Stimulated activated CD8-positive, alpha-beta memory T cell treated with anti-CD3 and anti-CD28 coated beads, Interleukin-2, amount 100 ng/mL, for 1 hour (primary cell): ENCODE data around the gene CCND1.

Source experiments
- DNase-seq, 2 donors: peaks; one replicate each; pipeline ENCODE4 v3.0.0-alpha.2; 2020; ENCODE audit warnings: low read depth in 2 of 2

The CCND1 gene

DNA sequence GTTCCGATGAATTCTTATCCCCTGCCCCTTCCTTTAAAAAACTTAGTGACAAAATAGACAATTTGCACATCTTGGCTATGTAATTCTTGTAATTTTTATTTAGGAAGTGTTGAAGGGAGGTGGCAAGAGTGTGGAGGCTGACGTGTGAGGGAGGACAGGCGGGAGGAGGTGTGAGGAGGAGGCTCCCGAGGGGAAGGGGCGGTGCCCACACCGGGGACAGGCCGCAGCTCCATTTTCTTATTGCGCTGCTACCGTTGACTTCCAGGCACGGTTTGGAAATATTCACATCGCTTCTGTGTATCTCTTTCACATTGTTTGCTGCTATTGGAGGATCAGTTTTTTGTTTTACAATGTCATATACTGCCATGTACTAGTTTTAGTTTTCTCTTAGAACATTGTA lies 12.0 kb downstream of the CCND1 start:
- no peak for DNase-seq

DNA sequence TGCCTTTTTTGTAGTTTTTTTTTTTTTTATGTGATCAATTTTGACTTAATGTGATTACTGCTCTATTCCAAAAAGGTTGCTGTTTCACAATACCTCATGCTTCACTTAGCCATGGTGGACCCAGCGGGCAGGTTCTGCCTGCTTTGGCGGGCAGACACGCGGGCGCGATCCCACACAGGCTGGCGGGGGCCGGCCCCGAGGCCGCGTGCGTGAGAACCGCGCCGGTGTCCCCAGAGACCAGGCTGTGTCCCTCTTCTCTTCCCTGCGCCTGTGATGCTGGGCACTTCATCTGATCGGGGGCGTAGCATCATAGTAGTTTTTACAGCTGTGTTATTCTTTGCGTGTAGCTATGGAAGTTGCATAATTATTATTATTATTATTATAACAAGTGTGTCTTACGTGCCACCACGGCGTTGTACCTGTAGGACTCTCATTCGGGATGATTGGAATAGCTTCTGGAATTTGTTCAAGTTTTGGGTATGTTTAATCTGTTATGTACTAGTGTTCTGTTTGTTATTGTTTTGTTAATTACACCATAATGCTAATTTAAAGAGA lies 12.5 kb downstream of the CCND1 start:
- DNase-seq = no peak

DNA sequence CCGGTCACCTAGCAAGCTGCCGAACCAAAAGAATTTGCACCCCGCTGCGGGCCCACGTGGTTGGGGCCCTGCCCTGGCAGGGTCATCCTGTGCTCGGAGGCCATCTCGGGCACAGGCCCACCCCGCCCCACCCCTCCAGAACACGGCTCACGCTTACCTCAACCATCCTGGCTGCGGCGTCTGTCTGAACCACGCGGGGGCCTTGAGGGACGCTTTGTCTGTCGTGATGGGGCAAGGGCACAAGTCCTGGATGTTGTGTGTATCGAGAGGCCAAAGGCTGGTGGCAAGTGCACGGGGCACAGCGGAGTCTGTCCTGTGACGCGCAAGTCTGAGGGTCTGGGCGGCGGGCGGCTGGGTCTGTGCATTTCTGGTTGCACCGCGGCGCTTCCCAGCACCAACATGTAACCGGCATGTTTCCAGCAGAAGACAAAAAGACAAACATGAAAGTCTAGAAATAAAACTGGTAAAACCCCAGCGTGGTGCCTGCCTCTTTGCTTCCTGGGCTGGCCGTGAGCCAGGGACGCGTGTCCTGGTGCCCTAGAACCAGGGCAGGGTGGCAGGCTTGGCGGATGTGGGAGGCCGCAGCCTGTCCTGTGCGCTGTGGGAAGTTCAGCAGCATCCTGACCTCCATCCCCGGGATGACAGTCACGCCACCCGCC lies 13.2 kb downstream of the CCND1 start:
- no peak for DNase-seq

DNA sequence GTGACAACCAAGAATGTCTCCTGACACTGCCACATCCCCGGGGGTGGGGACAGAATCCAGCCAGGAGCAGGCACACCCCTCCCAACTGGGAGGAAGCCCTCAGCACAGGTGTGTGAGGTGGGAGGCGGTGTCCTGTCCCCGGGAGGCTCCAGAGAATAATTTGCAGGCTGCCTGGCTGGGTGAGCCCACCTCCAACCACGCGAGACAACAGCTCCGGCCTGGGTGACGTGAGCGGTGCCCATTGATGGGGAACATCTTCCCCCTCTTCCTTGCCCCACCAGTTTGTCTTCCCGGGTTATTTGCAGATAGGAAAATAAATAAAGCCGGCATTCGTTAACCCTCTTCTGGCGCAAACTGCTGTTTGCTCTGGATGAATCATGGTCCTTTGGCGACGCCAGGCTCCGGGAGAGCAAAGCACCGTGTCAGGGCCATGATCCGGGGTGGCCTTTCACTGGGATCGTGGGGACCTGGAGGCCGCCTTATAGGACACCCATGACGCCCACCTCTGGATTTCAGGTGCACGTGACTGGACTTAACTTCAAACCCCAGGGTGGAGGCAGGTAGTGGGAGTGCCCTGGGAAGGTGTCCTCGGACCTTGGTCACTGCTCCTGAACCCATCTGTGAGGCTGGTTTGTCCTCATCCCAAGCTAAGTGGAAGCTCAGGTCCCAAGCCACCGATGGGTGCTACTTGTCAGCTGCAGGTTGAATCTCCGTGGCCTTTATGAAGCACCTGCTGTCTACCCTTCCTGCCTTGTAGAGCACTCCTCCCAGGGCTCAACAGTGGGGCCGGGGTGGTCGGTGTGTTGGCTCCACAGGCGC lies 13.9 kb downstream of the CCND1 start:
- no peak for DNase-seq

DNA sequence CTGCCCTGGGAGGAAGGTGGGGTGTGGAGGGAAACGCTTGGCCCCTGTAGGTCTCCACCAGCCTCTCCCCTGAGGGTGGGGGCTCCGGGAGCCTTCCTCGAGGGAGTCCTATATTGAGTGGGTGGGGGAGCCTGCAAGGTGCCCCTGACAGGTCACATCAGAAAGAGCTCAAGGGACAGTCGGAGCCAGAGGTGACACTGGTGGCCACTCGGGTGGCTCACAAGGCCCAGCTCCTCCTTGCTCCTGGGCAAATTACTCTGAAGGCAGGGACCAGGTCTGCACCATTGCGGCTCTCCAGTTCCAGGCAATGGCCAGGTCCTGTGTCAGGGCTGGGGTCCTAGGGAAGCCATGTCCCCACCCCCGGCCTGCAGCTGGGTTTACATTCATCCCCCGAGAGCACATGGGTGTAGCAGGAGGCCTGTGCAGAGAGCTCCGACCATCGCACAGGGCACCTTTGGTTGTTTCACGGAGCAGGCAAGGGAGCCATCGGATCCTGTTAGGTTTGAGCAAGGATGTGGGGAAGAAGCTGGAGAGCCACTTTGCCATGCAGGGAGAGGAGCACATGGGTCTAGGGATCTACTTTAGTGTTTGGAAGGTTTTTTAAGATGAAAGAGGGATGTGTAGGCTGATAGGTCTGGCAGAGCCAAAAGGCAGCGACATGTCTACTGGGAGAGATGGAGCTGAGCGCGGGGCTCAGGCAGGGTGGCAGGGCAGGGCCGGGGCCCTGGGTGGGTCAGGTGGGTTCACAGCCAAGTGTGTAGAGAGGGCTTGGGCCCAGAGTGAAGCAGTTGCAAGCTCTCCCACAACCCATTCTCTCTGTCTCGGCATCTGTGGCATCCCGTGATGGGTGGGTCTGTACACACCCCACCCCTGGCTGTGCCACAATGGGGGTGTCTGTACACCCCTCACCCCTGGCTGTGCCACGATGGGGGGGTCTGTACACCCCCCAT lies 14.8 kb downstream of the CCND1 start:
- DNase-seq = no peak

DNA sequence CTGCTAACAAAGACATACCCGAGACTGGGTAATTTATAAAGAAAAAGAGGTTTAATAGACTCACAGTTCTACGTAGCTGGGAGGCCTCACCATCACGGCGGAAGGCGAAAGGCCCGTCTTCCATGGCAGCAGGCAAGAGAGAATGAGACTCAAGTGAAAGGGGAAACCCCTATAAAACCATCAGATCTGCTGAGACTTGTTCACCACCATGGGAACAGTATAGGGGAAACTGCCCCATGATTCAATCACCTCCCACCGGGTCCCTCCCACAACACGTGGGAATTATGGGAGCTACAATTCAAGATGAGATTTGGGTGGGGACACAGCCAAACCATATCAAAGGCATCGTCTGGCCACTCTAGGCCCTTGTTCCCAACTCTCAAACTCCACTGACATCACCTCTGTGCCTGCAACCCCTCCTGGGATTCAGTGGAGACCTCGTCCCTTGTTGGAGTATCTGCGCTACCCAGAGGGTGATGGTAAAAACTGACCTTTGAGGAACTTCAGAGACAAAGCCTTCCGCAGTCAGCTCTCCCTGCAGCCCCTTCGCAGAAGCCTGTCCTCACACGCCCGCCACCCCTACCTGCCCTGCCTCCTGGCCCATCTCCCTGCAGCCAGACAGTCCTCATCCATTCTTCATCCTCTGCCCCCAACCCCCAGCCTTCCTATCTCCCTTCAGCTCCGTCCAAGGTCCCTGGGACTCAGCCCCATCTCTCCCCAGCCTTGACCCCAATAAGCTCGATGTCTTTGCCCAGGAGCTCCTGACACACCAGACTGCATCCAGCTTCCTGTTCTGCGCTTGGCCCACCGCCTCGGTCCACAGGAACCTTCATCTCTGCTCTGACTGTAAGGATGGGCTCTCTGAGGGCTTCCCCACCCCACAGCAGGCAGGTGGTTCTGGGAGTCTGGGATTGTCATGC lies 15.8 kb downstream of the CCND1 start:
- DNase-seq = no peak

DNA sequence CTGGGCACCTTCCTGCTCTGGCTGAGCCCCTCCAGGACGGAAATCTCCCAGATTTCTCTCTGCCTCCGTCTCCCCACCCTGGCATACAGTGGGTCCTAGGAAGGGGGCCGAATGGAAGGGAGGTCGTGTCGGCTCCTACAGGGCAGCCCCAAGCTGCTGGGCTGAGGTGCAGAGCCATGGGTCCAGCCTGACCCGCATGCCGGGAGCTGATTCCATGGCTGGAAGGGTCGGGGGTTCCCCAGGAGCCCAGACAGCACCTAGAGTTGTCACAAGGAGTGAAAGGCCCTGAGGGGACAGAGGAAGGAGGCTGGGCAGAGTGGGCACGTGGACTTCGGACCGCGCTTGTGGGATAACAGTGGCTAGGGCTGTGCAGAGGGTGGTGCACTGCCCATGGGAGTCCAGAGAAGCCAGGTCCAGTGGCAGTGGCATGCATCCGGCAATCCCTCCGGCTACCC lies 16.5 kb downstream of the CCND1 start:
- no peak for DNase-seq

DNA sequence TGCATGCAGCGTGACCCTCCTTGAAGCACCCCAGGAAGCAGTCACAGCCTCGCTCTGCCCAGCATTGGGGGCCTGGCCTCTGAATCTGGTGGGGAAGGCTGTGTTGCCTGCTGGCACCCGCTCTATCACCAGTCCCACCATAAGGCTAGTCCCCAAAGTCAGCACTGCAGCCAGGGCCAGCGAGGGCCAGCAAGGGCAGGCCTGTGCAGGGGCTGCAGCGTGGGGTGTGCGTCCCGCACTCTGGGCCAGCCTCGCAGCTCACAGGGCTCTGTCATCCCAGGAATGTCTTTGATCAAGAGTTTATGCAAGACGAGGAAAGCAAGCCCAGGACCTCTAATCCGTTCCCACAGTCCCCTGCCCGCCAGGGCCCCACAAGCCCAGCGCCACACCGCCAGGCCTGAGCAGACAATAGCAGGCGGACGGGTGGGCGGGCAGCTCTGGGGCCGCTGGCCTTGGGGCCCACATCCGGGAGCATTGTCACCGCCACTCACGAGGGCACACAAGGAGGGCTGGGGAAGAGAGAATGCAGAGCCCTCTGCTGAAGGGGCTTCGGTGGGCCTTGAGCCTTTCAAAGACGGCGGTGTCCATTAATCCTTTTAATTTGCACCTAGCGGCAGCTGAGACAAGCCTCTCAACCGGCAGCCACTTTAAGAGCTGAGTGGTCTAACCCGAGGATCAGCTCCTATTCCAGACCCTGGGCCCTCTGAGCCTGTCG lies 17.1 kb downstream of the CCND1 start:
- no peak for DNase-seq

DNA sequence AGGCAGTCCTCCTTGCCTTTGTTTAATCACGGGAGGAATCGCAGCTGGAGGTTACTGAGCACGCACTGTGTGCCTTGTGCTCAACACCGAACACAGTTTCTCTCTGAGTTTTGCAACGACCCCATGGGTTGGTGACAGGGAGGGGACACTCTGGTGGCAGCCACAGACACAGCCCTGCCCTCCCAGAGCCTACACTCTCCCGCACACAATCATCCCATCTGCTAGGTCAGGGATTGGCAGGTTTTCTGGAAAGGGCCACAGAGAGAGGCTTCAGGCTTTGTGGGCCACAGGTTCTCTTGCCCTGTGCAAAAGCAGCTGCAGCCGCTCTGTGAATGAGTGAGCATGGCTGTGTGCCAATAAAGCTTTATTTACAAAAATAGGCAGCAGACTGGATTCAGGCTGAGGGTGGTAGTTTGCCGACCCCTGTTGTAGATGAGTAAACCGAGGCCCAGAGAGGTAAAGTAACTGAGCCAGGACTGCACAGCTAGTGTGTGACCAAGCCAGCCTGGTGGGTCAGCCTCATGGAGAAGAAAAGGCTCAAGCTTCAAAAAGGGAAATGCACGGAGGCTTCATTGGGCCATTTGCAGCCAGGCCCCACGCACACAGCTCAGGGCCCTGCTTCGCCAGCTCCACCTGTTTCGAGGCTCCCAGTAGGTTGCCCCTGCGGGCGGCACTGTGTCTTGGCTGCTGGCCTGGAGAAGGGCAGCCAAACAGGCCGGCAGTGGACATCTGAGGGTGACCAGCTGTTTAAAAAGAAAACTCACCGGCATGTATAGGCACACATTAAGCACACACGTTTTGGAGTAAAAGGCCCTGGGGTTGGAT lies 17.9 kb downstream of the CCND1 start:
- DNase-seq = no peak

DNA sequence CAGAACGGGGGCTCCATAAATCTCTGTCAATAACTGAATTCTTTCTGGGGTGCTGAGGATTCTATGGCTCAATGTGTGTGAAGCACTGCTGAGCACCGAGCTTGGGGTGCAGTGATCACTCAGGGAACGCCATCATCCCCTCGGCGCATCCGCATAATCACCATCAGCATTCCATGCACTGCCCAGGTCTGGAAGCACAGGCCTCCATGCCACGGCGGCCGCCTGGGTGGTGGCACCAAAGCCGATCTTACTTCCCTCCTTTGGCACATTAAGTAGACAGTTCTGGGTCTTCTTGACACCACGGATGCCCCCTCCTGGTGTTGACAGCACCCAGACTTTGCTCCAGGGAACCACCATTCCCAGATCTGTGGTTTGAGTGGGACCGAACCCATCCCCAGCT lies 18.6 kb downstream of the CCND1 start:
- no peak for DNase-seq

DNA sequence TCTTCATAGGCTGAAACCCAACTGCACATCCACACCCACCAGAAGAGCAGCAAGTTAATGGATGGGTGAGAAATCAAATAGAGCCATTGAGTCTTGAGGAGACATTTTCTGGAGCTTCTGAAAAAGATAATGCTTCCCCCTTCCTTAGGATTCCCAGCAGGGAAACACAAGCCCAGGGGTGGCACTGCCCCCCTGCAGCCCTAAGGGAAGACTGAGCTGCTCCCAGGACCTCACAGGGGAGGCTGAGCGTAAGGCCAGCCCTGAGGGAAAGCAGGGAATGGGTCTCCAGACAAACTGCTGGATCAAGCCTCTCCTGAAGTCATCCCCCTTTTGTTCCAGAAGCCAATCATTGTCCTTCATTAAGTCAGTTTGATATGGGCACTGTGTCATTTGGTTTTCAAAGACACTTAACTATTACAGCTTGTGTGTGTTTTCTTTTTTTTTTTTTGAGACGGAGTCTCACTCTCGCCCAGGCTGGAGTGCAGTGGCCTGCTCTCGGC lies 19.1 kb downstream of the CCND1 start:
- DNase-seq = no peak

DNA sequence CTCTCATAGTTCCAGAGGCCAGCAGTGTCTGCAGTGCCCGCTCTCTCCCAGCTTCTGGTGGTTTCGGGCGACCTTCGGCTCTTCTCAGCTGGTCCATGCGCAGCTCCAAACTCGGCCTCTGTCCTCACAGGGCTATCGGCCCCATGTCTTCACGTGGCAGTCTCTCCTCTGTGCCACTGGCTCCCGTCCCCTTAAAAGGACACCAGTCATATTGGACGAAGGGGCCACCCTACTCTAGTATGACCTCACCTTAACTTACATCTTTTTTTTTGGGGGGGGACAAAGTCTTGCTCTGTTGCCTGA lies 20.4 kb downstream of the CCND1 start:
- DNase-seq = no peak

DNA sequence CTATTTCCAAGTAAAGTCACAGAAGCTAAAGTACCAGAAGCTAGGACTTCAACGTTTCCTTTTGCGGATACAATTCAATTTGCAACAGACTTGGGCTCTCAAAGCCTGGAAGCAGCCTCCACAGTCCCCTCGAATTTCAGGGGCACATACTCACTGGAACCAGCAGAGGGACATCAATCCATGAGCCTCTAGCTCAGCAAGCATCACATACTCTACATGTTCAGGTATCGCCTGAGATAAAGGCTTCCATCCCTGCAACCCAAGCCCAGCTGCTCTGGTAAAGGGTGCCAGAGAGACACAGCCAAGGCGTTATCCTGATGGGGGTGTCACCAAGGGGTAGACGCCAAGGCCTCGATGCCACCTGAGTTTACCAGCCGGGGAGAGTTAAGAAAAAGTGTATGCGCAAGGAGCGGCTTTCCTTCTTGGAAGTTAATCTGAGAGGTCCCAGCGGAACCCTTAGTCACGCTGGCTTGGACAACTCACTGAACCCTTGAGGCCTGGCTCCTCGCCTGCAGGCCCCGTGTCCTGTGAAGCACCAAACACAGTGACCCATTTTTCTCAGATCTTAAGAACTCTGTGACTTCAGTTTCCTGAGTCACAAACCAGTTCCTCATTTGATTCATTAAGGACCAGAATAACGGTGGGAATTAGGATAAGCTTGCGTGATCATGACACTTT lies 21.2 kb downstream of the CCND1 start:
- no peak for DNase-seq

DNA sequence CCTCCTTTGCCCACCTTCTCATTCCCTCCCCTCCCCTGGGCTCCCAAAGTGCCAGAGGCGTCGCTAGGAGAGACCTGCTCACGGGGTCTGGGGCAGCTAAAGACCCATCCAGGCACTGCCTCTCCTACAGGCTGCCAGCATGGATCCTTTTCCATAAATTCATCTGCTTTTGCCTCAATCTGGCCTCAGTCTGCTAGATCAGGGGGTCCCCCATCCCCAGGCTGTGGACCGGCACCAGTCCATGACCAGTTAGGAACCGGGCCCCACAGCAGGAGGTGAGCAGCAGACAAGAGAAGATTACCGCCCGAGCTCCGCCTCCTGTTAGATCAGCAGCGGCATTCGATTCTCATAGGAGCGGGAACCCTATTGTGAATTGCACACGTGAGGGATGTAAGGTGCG lies 21.9 kb downstream of the CCND1 start:
- DNase-seq = no peak

DNA sequence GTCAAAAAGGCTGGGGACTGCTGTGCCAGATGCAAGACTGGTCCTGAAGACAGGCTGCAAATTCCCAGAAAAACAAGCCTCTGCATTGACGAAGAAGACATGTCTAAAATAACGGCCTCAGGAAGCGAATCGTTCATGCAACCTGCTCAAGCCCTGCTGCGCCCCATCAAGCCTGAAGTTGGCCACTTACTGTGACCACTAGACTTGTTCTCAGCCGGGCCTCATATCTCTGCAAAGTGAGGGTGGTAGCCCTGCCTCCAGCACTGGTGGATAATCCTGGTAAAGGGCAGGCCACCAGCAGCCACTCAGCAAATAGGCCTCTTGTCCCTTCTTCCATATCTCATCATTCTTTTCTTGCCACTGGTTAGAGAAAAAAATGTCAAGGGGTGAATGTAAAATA lies 22.4 kb downstream of the CCND1 start:
- no peak for DNase-seq

DNA sequence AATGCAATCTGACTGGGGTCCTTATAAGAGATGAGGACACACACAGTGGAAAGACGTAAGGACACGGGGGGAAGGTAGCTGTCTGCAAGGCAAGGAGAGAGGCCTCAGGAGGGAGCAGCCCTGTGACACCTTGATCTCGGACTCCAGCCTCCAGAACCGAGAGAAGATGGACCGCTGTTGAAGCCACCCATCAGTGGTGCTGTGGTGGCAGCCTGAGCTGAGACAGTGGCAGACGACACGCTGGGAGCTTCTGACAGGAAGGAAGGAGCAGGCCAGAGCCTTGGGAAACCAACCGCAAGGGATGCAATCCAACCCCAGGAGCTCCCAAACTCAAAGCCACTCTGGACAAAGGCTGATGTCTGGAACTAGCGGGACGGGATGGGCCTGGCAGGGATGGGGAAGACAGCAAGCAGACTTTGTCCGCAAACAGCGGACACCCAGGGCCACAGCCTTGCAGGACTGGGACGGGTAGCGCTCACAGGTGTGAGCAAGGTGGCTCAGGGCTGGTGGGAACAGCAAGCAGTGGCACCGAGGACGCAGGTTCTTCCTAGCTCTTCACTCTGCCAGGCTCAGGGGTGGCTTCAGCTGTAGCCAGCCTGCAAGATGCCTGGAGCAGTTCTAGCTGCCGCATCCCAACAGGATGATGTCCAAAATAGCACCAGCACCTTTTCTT lies 23.3 kb downstream of the CCND1 start:
- no peak for DNase-seq

DNA sequence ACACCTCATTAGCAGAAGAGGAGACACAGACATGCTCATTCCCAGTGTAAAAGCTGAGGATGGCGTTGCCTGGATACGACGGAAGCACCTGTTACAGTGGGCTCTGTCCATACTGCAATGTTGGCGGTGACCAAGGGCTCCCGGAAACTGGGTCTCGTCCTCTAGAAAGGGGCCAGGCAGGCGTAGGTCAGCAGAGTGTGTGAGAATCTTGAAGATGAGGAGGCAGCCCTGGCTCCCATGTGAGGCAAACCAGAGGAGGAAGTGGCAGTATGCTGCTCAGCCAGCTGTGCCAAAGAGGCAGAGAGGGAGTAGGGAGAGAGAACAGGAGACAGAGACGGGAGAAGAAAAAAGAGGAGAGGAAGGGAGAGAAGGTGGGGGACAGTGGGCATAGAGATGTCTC lies 23.9 kb downstream of the CCND1 start:
- DNase-seq = no peak

DNA sequence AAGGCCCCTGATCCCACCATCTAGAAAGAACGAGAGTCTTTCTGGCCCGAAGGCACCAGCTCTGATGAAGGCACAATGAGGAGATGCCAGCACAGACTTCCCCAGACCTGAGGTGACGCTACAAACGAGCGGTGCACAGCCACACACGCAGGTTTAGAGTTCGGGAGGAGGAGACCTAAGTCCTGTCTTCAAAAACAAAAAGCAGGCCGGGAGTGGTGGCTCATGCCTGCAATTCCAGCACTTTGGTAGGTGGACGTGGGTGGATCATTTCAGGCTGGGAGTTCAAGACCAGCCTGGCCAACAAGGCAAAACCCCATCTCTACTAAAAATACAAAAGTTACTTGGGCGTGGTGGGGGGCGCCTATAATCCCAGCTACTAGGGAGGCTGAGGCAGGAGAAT lies 24.7 kb downstream of the CCND1 start:
- DNase-seq = no peak
